KMS-11 (cell line): ENCODE measurements around the gene MLN.

Experiments used
- H2AFZ ChIP-seq: fragments of 200-600 bp; sonication (generic); 2 replicates; pipeline ENCODE4 v1.6.1; 2016; ENCODE audit warnings: antibody characterized with exemption, mixed run types, low read depth
- H3K27ac ChIP-seq: fragments of 200-600 bp; sonication (generic); 2 replicates; pipeline ENCODE4 v1.6.1; 2016; ENCODE audit warnings: mild to moderate bottlenecking, mixed run types
- H3K27me3 ChIP-seq: fragments of 200-600 bp; sonication (generic); 2 replicates; pipeline ENCODE4 v1.6.1; 2017; ENCODE audit warnings: mild to moderate bottlenecking, low read depth, mixed run types, moderate library complexity; ENCODE audit not compliant: insufficient read depth
- H3K36me3 ChIP-seq: fragments of 200-600 bp; sonication (generic); 2 replicates; pipeline ENCODE4 v1.6.1; 2017; ENCODE audit warnings: mild to moderate bottlenecking, mixed run types; ENCODE audit not compliant: insufficient read depth
- H3K4me1 ChIP-seq: fragments of 200-600 bp; sonication (generic); 2 replicates; pipeline ENCODE4 v1.6.1; 2016; ENCODE audit warnings: mild to moderate bottlenecking, low read depth, mixed run types; ENCODE audit not compliant: poor library complexity, severe bottlenecking
- H3K4me2 ChIP-seq: fragments of 200-600 bp; sonication (generic); 2 replicates; pipeline ENCODE4 v1.7.0; 2016; ENCODE audit warnings: mild to moderate bottlenecking, mixed run types
- H3K4me3 ChIP-seq: fragments of 200-600 bp; sonication (generic); IDR thresholded peaks from 2 replicates; pipeline ENCODE4 v1.6.1; 2017; ENCODE audit warnings: low read depth, low read length, mixed read lengths; ENCODE audit not compliant: insufficient read depth
- H3K79me2 ChIP-seq: fragments of 200-600 bp; sonication (generic); 2 replicates; pipeline ENCODE4 v1.6.1; 2016; ENCODE audit warnings: low read depth, mixed run types; ENCODE audit not compliant: insufficient read depth
- H3K9ac ChIP-seq: fragments of 200-600 bp; sonication (generic); 2 replicates; pipeline ENCODE4 v1.6.1; 2016; ENCODE audit warnings: mild to moderate bottlenecking, mixed run types
- H4K20me1 ChIP-seq: fragments of 200-600 bp; sonication (generic); 2 replicates; pipeline ENCODE4 v1.6.1; 2016; ENCODE audit warnings: mild to moderate bottlenecking, mixed run types; ENCODE audit not compliant: insufficient read depth
- CTCF ChIP-seq: fragments of 200-600 bp; sonication (generic); conservative IDR thresholded peaks from 2 replicates; pipeline ENCODE4 v1.6.1; 2017; ENCODE audit warnings: low read depth, mild to moderate bottlenecking, antibody characterized with exemption, low read length, moderate library complexity, mixed read lengths

Gene MLN

GRCh38 chr6:33746651-33747100 lies 57.1 kb downstream of the MLN start, which contains the start of gene IP6K3:
Gene IP6K3, minus strand, starts transcription at chr6:33746905. Its CDS starts 11,429 bp downstream, at chr6:33735476.
- Histone ChIP-seq H3K27me3 (peaks cover 50% of the 10 kb centered on the region), H3K36me3 (no peaks in the 10 kb centered on the region), H3K27ac (no peak within 1 kb of the TSS), H3K4me3 (no peak within 1 kb of the TSS), H3K4me1 (peaks cover 7% of the 10 kb centered on the region), H2AFZ (no peak within 1 kb of the TSS), H3K79me2 (no peaks in the 10 kb centered on the region), H3K4me2 (no peak within 1 kb of the TSS), H3K9ac (no peak within 1 kb of the TSS), H4K20me1 (no peaks in the 10 kb centered on the region)
- no peak for TF ChIP-seq CTCF

- TF ChIP-seq CTCF = no peak
- H3K9ac ChIP-seq = no peak overlapping the region
- H3K79me2 ChIP-seq = no peaks in the 10 kb centered on the region
- H3K4me2 ChIP-seq = no peak overlapping the region
- no peaks in the 10 kb centered on the region for H3K36me3 ChIP-seq
- no peak overlapping the region for H2AFZ ChIP-seq
- no peak overlapping the region for H3K4me3 ChIP-seq
- peaks cover 49% of the 10 kb centered on the region for H3K27me3 ChIP-seq
- H3K4me1 ChIP-seq = peaks cover 7% of the 10 kb centered on the region
- H4K20me1 ChIP-seq = no peaks in the 10 kb centered on the region
- H3K27ac ChIP-seq = no peak overlapping the region
These were observed 57.7 kb downstream of the MLN start for GRCh38 chr6:33746036-33746600.

GRCh38 chr6:33745548-33745947 lies 58.3 kb downstream of the MLN start:
- Histone ChIP-seq H3K36me3 (no peaks in the 10 kb centered on the region), H3K9ac (no peak overlapping the region), H3K27me3 (peaks cover 44% of the 10 kb centered on the region), H3K79me2 (no peaks in the 10 kb centered on the region), H3K4me3 (no peak overlapping the region), H3K4me2 (no peak overlapping the region), H3K4me1 (peaks cover 7% of the 10 kb centered on the region), H2AFZ (no peak overlapping the region), H3K27ac (no peak overlapping the region), H4K20me1 (no peaks in the 10 kb centered on the region)
- no peak for TF ChIP-seq CTCF

- Histone ChIP-seq H3K27ac (no peak overlapping the region), H3K4me3 (no peak overlapping the region), H3K79me2 (no peaks in the 10 kb centered on the region), H3K36me3 (no peaks in the 10 kb centered on the region), H2AFZ (no peak overlapping the region), H3K27me3 (peaks cover 42% of the 10 kb centered on the region), H4K20me1 (no peaks in the 10 kb centered on the region), H3K9ac (no peak overlapping the region), H3K4me1 (peaks cover 7% of the 10 kb centered on the region), H3K4me2 (no peak overlapping the region)
- no peak for TF ChIP-seq CTCF
These were observed 58.8 kb downstream of the MLN start for GRCh38 chr6:33744895-33745546.
